Measurements from ENCODE around the gene FOSL1.

The FOSL1 gene

DNA sequence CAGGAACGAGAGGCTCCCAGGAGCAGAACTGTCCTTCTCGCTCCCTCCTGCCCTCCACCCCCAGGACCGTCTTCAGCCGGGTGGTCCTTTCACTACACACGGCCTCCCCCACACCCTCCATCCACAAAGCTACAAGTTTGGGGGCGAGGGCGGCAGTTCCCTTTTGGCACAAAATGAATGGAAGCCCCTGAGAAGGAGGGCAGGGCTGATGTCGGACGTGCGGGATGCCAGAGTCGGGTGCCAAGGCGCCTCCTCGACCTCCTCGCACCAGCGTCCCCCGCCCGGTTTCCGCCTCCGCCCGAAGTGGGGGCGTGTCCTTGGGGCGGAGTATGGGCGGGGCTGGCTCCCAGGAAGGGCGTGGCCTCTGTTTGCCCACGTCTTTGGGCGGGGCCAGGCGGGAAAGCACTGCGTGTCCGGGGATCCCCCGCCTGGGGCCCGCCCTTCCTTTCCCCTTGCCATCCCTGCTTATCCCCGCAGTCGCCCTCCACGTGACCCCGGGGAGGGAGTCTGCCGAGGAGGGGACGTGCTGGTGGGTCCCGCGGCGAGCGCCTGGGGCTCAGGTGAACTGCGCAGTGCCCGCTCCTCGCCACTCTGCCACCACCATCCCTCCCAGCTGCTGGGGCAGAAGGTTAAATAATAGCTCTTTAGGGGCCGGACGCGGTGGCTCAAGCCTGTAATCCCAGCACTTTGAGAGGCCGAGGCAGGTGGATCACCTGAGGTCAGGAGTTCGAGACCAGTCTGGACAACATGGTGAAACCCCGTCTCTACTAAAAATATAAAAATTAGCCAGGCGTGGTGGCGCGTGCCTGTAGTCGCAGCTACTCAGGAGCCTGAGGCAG, 26.7 kb downstream of the FOSL1 start:
- peak; percentile 95 to 97 for DNase-seq

DNA sequence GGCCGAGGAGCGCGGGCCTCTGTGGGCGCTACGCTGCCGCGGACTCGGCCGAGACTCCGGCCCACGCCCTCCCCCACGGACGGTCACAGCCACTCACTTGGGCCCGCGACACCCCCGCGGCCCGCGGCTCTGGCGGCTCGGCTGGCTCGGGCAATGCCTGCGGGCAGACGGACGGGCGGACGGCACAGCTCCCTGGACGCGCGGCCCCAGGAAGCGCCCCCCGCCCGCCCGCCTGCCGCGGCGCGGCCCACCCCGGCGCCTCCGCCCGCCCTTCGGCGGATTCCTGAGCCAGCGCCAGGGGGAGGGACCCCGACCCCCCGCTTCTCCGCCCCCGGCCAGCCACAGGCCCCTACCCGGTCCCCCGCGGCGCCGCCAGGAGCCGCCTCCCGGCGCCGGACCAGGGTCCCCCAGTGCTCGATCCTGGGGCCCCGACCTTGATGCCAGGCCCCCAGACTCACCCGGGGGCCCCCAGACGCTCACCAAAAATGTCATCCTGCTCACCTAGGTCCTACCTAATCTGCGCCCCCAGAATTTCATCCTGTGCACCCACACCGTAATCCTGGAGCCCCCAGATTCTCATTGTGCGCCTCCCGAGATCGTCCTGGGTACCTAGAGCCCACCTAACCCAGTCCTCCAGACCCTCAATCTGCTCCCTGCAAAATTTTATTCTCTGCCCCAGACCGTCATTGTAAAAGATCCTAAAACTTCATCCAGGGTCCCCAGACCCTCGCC, 27.4 kb downstream of the FOSL1 start, which contains the start of gene EFEMP2:
Gene EFEMP2 (minus strand): TSS at position 215 of the 732 bp plus-strand sequence. CDS start 446 bp downstream, outside the sequence.
- no peak for DNase-seq

DNA sequence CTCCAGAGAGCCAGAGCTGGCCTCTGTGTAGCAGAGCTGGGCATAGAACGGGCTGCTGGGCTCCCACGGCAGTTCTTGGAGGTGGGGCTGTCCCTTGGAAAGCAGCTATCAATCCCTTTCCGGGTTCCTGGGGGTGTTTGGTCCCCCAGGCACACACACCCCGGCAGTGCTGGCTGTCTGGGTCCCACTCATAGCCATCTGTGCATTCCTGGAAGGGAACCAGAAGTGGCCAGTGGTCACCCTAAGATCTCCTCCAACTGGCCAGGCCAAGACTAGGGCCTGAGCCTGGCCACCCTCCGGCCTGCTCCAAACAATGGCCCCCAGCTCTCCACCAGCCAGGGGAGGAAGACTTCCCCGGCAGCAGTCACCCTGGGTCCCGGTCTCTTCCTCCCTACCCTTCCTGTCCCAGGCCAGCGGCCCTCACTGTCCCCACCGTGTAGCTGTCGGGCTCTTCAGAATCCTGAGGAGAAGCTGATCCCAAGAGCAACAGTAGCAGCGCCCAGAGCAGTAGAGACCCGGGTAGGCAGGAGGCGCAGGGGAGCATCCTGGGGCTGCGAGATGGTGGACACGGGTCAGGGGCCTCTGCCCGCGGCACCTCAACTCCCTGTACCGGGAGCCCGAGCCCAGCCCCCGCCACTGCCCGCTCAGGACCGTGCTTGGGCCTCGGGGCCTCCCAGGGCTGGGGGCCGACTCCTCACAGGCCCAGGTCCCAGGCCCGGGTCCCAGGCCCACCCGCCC, 28.2 kb downstream of the FOSL1 start:
- DNase-seq, result no peak

DNA sequence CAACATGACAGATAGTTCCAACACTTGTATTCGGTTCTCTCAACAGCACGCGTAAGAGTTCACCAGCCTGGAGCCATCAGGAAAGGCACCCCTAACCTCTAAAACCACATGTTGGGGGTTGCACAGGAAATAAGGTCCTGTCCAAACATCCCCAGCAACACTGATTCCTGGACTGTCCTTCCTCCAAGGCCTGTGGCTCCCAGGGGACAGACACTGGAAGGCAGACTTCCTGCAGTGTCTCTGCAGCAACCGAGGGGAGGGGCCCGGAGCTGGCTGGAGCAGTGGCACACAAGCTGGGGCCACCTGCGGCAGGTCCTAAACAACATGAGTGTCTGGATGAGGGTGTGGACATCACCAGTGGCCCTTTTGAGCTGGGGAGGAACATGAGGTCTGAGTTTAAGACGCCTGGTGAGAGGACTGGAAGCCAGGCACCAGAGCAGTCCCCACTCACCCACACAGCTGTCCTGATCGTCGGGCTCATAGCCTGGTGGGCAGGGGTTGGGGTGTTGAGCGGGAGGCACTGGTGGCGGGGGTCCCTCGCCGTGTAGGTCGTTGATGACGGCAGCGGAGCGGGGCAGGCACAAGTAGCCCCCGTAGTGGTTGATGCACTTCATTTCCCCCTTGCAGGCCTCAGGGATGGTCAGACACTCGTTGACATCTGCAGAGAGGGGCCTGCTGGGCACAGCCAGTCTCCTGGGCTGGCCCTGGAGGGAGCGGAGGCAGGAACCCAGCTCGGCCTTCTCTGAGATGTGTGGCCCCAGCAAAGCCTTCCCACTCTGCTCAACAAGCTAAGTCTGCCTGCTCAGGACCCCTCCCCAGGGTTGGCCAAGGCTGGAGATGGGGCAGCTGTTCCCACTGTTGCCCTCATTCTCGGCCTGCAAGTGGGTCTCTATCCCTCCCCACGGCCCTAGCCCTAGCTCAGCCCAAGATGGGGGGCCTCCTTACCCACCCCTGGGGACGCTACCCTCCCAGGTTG, 29.2 kb downstream of the FOSL1 start:
- DNase-seq, result no peak

DNA sequence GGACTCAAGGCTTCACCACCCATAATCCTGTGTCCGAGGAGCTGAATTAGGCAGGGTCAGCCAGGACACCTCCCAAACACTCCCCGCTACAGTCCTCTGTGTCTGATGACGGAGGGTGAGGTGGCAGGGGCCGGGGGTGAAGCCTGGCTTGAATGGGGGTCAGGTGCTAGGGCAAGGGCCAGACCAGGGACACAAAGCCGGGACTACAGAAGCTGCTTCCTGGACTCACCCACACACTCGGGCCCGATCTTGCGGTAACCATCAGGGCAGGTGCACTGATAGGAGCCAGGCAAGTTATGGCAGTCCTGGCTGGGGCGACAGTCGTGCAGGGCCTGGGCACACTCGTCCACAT, 29.9 kb downstream of the FOSL1 start:
- no peak for DNase-seq

DNA sequence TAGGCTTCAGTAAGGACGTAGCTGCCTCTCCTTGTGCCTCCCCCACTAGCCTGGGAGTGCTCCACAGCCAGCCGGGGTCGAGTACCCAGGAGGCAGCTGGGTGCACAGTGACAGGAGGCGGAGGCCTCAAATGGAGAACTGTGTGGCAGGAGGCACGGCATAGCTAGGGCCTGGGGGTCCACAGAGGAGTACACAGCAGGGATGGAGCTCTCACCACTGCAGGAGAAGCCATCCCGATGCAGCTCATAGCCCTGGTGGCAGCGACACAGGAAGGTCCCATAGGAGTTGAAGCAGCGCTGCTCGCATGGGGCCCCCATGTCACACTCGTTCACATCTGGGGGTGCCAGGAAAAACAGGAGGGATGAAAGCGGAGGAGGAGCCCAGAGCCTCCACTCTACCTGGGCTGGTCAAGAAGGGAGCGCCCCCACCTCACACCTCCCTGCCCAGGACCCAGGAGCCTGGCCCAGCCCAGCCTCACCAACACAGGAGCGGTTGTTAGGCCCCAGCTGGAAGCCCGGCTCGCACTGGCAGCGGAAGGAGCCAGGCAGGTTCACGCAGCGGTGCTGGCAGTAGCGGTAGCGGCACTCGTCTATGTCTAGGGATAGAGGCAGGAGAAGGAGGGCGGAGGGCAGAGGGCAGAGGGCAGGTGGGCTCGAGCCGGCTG, 30.4 kb downstream of the FOSL1 start:
- DNase-seq, result no peak

DNA sequence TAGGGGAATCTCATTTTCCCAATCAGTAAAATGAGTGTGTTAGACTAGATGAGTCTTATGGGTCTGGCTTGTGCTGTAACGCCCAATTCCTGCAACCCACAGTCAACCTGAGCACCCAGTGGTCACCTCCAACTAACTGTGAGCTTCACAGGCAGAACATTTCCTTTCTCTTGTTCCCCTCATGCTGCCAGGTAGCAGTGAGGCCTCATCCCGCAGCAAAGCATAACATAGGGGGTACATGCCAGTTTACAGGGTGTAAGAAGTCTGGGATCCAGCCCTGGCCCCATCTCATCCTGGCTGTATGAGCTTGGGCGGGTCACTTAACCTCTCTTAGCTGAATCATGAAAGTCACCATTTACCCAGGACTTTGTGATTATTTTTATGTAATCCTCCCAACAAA, 31.3 kb downstream of the FOSL1 start:
- no peak for DNase-seq

DNA sequence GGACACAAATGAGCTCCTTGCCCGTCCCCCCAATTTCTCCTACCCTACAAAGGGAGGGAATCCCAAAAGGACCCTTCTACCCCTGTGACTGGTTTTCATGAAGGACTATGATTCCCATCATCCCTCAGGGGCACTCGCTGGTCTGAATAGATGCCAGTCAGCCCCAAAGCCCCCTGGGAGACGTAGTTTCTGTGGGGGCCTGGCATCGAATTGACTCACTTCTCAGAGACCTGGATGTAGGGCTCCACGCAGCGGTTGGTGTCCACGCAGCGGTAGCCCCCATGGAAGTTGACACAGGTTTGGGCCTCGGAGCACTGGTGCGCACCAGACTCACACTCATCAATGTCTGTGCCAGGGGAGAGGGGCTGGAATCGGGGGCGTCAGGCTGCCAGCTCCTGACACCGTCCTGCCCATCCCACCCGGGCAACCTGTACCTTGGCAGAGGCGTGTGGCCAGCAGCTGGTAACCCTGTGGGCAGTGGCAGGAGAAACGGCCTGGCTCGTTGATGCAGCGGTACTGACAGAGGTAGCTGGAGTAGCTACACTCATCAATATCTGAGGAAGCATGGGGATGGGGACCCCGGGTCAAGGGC, 32.0 kb downstream of the FOSL1 start:
- DNase-seq, result peak in 1 of 2 donors; percentile 38

DNA sequence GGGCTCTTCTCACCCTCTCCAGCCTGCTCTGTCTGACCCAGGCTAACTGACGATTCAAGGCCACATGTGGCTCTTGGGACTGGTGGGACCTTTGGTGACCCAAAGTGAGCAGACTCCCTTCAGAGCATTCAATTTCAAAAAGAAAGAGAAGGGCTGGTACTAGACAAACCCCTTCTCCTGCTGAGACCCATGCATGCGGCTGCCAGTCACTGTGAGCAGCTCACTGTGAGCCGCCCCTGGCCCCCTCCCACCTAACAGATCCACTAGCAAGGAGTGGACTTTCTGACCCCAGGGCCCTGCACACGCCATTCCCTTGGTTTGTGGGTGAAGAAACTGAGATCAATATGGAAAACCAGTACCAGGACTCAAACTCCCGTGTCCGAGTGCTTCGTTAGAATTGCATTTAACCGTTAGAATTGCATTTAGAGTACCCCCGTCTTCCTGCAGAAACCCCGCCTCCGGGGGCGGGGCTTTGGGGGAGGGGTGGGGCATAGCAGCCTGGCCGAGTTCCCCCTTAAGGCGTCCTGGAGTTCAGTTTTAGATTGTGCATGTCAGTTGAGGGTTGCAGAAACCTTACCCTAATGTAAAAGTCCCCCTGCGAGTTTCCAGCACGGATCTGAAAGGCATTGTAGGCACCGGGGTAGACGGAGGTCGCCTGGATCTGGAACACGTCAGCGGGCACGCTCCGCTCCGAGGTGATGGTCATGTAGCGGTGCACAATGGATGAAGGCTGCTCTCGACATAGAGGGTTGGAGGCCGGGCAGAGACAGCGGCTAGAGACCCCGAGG, 32.7 kb downstream of the FOSL1 start:
- DNase-seq, result no peak

DNA sequence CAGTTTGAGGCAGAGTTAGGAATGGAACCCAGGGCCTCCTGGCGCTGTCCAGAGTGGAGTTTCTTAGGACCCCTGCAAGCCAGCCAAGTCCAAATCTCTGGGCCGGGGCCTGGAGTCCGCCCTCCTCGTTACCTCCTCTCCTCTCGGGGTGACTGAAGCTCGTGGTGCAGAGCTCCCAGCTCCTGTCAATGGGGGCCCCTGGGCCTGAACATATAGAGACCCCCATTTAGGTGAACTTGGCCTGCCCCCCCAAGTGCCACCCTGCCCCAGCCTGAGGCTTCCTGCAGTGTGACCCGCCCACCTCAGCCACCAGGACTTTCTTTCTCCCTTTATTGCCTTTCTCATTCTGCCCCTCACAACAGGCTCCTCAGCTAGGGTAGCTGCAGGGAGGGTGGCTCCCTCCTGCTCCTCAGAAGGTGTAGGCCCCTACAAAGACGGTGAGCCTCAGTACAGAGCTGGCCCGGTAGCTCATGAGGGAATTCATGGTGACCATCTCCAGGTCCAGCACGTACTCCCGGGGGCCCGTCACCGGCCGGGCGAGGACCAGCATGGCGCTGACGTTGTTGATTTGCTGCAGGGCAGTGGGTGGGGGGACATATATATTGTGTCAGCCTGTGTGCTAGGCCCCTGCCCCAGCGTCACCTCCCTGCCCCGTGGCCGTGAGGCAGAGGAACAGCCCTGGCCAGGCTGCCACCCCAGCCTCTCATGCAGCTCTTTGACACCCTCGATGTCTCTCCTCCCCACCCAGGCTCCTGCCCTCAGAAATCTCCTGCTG, 33.5 kb downstream of the FOSL1 start:
- DNase-seq, result no peak

DNA sequence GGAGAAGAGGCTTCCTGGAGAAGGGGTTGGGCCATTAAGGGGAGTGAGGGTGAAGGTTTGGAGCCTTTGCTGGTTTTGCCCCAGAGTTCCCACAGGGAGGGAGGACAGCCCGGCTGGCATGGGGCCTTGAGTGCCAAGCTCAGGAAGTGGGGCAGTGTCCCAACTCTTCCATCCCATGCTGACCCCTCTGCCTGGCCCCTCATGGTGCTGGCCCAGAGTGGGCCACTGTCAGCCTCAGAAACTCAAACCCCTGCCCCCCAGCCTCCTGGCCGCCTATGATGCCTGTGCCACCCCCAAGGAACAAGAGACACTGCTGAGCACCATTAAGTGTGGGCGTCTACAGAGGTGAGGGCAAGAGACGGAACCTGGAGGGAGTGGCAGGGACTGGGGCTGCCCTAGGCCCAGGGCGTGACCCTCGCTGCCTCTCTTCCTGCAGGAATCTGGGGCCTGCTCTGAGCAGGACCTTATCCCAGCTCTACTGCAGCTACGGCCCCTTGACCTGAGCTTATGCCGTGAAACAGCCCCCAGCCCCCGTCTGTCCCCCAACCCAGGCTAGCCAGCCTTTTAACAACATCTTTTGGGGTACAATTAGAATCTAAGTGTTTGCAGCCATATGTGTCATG, 34.5 kb downstream of the FOSL1 start:
- no peak for DNase-seq

DNA sequence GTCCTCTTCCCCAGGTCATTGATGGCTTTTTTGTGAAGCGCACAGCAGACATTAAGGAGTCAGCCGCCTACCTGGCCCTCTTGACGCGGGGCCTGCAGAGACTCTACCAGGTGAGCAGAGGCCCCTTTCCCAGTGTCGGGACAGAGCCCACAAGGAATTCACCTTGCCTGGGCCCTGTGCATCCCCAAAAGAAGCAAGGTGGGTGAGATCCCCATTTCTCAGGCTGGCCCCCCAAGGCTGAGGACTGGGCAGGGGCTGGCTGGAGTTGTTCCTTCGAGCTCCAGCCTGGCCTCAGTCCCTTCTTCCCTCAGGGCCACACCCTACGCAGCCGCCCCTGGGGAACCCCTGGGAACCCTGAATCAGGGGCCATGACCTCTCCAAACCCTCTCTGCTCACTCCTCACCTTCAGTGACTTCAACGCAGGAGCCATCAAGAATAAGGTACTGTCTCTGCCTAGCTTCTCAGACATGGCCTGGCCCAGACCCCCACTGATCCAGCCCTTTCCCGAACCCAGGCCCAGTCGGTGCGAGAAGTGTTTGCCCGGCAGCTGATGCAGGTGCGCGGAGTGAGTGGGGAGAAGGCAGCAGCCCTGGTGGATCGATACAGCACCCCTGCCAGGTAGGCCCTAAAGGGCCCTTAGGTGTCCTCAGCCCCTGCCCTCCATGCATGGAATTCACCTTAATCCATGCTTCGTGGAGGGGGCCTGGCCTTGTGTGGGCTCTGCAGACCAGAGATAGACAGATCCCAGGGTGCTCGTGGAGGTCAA, 35.3 kb downstream of the FOSL1 start:
- DNase-seq, result no peak

DNA sequence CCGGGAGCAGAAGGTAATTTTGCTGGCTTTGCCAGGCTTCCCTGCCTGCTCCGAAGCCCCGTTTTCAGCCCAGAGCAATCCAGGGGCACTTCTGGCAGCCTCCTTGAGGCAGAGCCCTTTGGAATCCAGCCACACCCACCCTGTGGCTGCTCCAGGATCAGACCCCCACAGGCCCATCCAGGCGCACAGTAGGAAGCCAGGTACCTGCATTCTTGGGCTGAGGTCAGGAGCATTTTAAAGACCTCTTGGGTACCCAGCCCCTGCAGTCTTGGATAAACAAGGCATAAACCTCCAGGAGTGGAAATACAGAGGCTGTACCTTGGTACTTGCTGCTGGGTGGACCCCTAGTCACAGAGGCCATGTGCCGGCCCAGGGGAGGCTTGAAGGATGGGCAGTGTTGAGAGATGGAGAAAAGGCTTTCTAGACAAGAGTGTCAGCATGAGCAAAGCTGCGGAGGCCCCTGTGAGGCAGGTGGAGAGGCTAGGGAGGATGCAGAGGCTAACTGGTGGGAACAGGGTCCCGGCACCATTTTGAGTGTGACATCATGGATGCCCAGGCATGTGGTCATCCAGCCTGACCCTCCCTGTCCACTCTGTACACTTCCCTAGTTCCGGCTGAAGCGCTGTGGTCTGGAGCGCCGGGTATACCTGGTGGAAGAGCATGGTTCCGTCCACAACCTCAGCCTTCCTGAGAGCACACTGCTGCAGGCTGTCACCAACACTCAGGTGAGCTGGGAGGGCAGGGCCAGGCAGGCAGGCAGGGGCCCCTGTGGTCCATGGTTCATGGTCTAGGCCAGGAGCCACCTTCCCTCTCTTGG, 36.1 kb downstream of the FOSL1 start:
- DNase-seq, result no peak

DNA sequence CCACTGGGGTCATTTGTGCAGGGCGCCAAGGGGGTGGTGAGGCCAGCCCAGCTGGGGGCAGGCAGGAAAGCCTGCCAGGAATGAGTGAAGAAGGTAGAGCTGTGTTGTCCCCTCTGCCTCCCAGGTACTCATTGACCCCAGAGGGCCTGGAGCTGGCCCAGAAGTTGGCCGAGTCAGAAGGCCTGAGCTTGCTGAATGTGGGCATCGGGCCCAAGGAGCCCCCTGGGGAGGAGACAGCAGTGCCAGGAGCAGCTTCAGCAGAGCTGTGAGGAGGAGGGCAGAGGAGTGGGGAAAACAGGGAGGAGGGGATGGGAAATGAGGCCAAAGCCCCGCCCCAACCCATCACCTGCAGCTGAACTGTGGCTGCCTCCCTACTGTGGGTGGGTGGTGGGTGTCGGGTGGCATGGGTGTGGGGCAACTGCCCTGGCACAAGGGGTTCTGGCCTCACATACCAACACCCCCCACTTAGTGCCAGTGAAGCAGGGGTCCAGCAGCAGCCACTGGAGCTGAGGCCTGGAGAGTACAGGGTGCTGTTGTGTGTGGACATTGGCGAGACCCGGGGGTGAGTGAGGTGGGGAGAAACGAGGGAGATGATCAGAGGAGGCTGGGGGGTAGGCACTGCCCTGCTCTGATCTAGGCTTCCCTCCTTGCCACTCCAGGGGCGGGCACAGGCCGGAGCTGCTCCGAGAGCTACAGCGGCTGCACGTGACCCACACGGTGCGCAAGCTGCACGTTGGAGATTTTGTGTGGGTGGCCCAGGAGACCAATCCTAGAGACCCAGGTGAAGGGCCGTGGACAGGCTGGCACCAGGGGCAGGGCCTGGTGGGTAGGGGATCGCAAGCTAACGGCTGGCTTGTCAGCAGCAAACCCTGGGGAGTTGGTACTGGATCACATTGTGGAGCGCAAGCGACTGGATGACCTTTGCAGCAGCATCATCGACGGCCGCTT, 37.0 kb downstream of the FOSL1 start:
- DNase-seq, result no peak

DNA sequence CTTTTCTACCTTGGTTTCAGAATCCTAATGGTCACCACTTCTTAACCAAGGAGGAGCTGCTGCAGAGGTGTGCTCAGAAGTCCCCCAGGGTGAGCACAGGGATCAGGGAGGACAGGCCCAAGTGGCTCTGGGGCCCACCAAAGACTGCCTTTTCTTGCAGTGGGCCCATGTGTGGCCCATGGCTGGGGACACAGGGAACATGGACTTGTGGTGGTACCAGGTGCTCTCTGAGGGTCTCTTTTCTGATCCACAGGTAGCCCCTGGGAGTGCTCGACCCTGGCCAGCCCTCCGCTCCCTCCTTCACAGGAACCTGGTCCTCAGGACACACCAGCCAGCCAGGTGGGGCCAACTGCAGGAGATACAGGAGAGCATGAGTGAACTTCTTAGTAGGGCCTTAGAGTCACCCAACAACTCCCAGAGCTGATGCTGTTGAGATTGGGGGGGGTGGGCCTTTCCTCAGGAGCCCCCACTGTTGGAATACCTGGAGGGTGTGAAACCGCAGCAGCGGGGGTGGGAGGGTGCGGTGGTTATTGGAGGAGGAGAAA, 37.9 kb downstream of the FOSL1 start:
- DNase-seq, result no peak
